GM18517 (cell line): ENCODE data around the gene GRHL1.
"Not testable (repeated sequence)": the region's sequence is repeated elsewhere in the genome, so short reads cannot be mapped to it uniquely, and the experiment has no call there.

ENCODE experiments used
- ATAC-seq: cut with Tn5 transposase; IDR thresholded peaks from one replicate; pipeline ENCODE4 v1.9.1; 2021; ENCODE audit warnings: mild to moderate bottlenecking, moderate library complexity; ENCODE audit not compliant: unreplicated experiment

The GRHL1 gene

GRCh38 chr2:10019602-10020400 is 68.3 kb downstream of the GRHL1 start:
- no peak for ATAC-seq

- no peak for ATAC-seq
Measured at GRCh38 chr2:10022041-10022421, 70.5 kb downstream of the GRHL1 start.

- ATAC-seq: no peak
Measured at GRCh38 chr2:10022445-10022844, 71.0 kb downstream of the GRHL1 start.

GRCh38 chr2:10022966-10023662 is 71.6 kb downstream of the GRHL1 start:
- ATAC-seq: no peak

- ATAC-seq: no peak
Measured at GRCh38 chr2:10026940-10027569, 75.6 kb downstream of the GRHL1 start.

GRCh38 chr2:10027660-10028330 is 76.3 kb downstream of the GRHL1 start:
- no peak for ATAC-seq

GRCh38 chr2:10028407-10028987 is 77.0 kb downstream of the GRHL1 start:
- ATAC-seq: no peak

GRCh38 chr2:10028988-10029874 is 77.7 kb downstream of the GRHL1 start:
- ATAC-seq: no peak

GRCh38 chr2:10029875-10030223 is 78.4 kb downstream of the GRHL1 start:
- no peak for ATAC-seq

- no peak for ATAC-seq
Measured at GRCh38 chr2:10030311-10030736, 78.8 kb downstream of the GRHL1 start.

- ATAC-seq: not testable (repeated sequence)
Measured at GRCh38 chr2:10030798-10031197, 79.3 kb downstream of the GRHL1 start.

GRCh38 chr2:10031886-10032745 is 80.6 kb downstream of the GRHL1 start:
- no peak for ATAC-seq

GRCh38 chr2:10032746-10033105 is 81.2 kb downstream of the GRHL1 start:
- no peak for ATAC-seq

- ATAC-seq: no peak
Measured at GRCh38 chr2:10033251-10034006, 81.9 kb downstream of the GRHL1 start.

GRCh38 chr2:10034333-10035052 is 83.0 kb downstream of the GRHL1 start:
- ATAC-seq: no peak

GRCh38 chr2:10035053-10035422 is 83.5 kb downstream of the GRHL1 start:
- ATAC-seq: no peak

GRCh38 chr2:10035633-10036032 is 84.1 kb downstream of the GRHL1 start:
- no peak for ATAC-seq
